ACC112 (cell line): ENCODE results near the gene PSMB5.

ENCODE experiments used
- H2AFZ ChIP-seq: fragments of 200-600 bp; sonication (generic); one replicate; pipeline ENCODE4 v1.6.0; 2017; ENCODE audit warnings: antibody characterized with exemption, low read length; ENCODE audit not compliant: unreplicated experiment
- H3K27ac ChIP-seq: fragments of 200-600 bp; sonication (generic); 2 replicates; pipeline ENCODE4 v1.5.1; 2014; ENCODE audit warnings: low read depth, mild to moderate bottlenecking, antibody characterized with exemption, low read length, moderate library complexity
- H3K27me3 ChIP-seq: fragments of 200-600 bp; sonication (generic); 2 replicates; pipeline ENCODE4 v1.6.1; 2014; ENCODE audit warnings: mild to moderate bottlenecking, antibody characterized with exemption, low read length, moderate library complexity, mixed read lengths; ENCODE audit not compliant: insufficient read depth
- H3K36me3 ChIP-seq: fragments of 200-600 bp; sonication (generic); 2 replicates; pipeline ENCODE4 v1.6.1; 2016; ENCODE audit warnings: mild to moderate bottlenecking, antibody characterized with exemption, low read length, moderate library complexity, mixed read lengths; ENCODE audit not compliant: insufficient read depth
- H3K4me1 ChIP-seq: fragments of 200-600 bp; sonication (generic); one replicate; pipeline ENCODE4 v1.6.1; 2016; ENCODE audit warnings: low read length, mixed read lengths; ENCODE audit not compliant: insufficient read depth, unreplicated experiment, control insufficient read depth
- H3K4me3 ChIP-seq: fragments of 200-600 bp; sonication (generic); 2 replicates; pipeline ENCODE4 v1.5.1; 2014; ENCODE audit warnings: mild to moderate bottlenecking, low read depth, low read length
- H3K79me2 ChIP-seq: fragments of 200-600 bp; sonication (generic); one replicate; pipeline ENCODE4 v1.6.0; 2016; ENCODE audit warnings: low read length; ENCODE audit not compliant: control insufficient read depth, unreplicated experiment, insufficient read depth

PSMB5 gene

GRCh38 chr14:23052182-23052623, 17.5 kb upstream of the PSMB5 start:
- no peak overlapping the region for H3K4me3 ChIP-seq
- H3K4me1 ChIP-seq = peaks cover 12% of the 10 kb centered on the region
- H3K27ac ChIP-seq = no peak overlapping the region
- no peaks in the 10 kb centered on the region for H3K36me3 ChIP-seq
- H2AFZ ChIP-seq = no peak overlapping the region
- no peaks in the 10 kb centered on the region for H3K27me3 ChIP-seq
- no peaks in the 10 kb centered on the region for H3K79me2 ChIP-seq

DNA sequence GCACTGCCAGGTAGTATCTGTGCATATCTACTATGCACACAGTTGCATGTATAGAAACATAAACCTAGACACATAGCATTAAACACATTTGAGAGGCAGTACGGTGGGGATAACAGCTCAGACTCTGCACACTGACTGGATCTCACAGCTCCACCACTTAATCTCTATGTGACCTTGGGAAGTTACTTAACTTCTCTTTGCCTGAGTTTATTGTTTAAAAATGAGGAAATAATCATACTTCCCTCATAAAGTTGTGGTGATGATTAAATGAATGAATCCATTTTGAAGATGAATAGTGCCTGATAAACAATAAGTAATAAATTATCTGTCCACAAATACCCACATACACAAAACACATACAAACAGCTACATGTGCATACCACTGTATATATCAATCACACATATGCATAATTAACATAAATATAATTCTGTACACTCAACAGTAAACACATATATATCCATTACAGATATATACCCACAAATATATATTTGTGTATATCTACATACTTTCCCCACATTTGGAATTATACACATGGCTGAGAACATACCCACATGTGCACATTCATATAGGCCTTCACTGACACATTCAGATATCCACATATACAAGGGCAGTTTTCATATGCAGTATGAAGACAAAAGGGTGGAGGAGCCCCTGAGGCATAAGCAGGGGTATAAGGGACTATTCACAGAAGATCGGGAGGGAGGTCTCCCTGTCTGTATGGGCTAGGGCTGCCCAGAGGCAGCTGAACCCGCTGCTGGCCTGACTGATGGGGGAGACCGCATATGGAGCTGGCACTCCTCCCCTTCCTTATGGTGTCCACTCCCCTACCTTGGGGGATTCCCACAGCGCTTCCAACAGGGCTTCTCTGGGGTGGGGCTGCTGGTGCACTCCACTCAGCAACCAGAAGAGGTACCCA, 16.7 kb upstream of the PSMB5 start:
- Histone ChIP-seq H3K4me1 (peaks cover 9% of the 10 kb centered on the region), H2AFZ (no peak overlapping the region), H3K79me2 (no peaks in the 10 kb centered on the region), H3K36me3 (no peaks in the 10 kb centered on the region), H3K27ac (no peak overlapping the region), H3K27me3 (no peaks in the 10 kb centered on the region), H3K4me3 (no peak overlapping the region)

GRCh38 chr14:23049011-23049410, 14.3 kb upstream of the PSMB5 start:
- Histone ChIP-seq H3K27me3 (no peaks in the 10 kb centered on the region), H3K4me3 (no peak overlapping the region), H3K79me2 (no peaks in the 10 kb centered on the region), H2AFZ (no peak overlapping the region), H3K4me1 (peaks cover 14% of the 10 kb centered on the region), H3K27ac (no peak overlapping the region), H3K36me3 (no peaks in the 10 kb centered on the region)

DNA sequence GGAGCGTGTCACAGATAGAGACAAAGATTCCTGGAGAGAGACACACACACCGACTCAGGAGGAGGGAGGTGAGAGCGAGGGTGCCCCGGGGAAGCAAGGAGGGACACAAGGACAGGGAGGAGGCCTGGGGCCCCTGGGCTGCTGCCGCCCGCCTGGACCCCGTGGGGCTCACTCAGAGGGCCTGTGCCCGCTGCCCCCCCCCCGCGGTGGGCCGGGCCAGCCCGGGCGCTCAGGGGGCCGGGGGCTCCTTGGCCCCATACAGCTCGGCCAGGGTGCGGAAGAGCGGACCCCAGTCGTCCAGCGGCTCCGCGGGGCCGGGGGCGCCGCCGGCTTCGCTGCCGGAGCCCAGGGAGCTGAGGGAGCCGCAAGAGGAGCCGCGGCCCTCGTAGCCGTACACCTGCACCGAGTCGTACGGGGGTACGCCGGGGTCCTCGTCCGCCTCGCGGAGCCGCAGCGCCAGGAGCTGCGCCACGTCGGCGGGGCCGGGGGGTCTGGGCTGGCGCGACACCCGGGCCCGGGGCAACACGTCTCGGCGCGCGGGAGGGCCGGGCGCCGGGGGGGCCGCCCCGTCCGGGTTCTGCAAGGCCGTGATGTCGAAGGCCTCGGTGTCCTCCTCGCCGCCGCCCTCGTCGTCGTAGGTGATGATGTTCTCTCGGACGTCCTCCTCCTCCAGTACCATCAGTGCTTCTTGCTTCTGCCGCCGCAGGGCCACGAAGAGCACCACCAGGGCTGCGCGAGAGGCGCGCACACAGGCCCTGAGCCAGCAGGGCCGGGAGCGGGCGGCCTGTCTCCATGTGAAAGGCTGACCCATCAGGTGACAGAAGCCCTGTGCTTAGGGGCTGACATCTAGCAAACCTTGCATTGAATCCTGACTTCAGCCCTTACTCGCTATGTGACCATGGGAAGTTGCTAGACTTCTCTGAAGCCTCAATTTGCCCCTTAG, 13.3 kb upstream of the PSMB5 start:
- Histone ChIP-seq H3K4me3 (no peak overlapping the region), H3K27ac (no peak overlapping the region), H3K36me3 (no peaks in the 10 kb centered on the region), H3K27me3 (no peaks in the 10 kb centered on the region), H3K4me1 (peaks cover 14% of the 10 kb centered on the region), H2AFZ (no peak overlapping the region), H3K79me2 (no peaks in the 10 kb centered on the region)

DNA sequence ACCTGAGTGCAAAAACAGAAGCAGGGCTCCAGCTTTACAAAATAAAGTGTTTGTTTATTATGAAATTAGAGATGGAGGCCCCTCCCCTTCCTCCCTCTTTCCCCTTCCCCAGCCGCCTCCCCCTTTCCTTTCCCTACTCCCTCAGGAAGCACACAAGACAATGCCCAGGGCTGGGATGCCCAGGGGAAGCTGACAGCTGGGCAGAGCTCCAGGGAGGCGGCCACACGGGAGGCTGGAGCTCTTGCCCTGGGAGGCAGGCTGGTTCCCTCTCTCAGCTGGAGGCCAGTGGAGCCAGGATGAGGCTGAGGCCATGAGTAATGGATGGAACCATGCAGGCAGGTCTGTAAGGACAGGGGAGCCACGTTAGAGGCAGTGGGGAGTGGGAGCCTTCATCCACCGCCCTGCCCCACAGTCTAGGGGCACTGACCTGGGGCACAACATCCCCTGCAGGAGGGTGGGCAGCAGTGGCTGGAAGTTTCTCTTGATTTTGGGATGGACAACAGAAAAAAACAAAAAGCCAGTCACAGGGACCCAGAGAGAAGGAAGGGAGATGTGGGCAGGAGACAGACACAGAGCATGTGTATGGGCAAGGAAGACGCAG, 12.4 kb upstream of the PSMB5 start:
- Histone ChIP-seq H2AFZ (no peak overlapping the region), H3K27ac (no peak overlapping the region), H3K36me3 (no peaks in the 10 kb centered on the region), H3K4me3 (no peak overlapping the region), H3K27me3 (no peaks in the 10 kb centered on the region), H3K79me2 (no peaks in the 10 kb centered on the region), H3K4me1 (peaks cover 14% of the 10 kb centered on the region)

- H3K27ac ChIP-seq = no peak overlapping the region
- no peaks in the 10 kb centered on the region for H3K27me3 ChIP-seq
- no peak overlapping the region for H3K4me3 ChIP-seq
- no peaks in the 10 kb centered on the region for H3K79me2 ChIP-seq
- peaks cover 14% of the 10 kb centered on the region for H3K4me1 ChIP-seq
- H2AFZ ChIP-seq = no peak overlapping the region
- no peaks in the 10 kb centered on the region for H3K36me3 ChIP-seq
Measured at GRCh38 chr14:23045419-23046357, 11.0 kb upstream of the PSMB5 start.

- Histone ChIP-seq H3K4me3 (no peak overlapping the region), H2AFZ (no peak overlapping the region), H3K79me2 (no peaks in the 10 kb centered on the region), H3K27ac (no peak overlapping the region), H3K36me3 (no peaks in the 10 kb centered on the region), H3K4me1 (peaks cover 14% of the 10 kb centered on the region), H3K27me3 (no peaks in the 10 kb centered on the region)
Measured at GRCh38 chr14:23044840-23045239, 10.1 kb upstream of the PSMB5 start.

DNA sequence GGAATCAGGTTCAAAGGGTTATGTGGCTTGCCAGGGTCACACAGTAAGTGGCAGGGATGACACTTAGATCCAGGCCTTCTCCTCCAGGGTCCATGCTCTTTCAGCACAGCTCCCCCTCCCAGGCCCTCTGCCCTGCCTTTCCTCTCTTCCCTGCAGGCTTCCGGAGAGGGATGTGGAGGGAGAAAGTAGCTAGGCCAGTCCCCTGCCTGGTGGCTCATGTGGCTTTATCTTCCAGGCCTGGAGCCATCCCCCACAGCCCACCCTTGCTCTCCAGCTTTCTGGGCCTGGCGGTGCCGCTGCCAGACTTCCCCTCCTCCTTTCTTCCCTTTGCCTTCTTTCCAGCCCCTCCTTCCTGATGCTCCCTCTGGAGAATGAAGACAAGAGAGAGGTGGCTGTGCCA, 9.1 kb upstream of the PSMB5 start:
- Histone ChIP-seq H3K79me2 (no peaks in the 10 kb centered on the region), H3K4me1 (peaks cover 14% of the 10 kb centered on the region), H3K27ac (no peak overlapping the region), H2AFZ (no peak overlapping the region), H3K36me3 (no peaks in the 10 kb centered on the region), H3K4me3 (no peak overlapping the region), H3K27me3 (no peaks in the 10 kb centered on the region)

GRCh38 chr14:23043145-23043544, 8.4 kb upstream of the PSMB5 start:
- no peak overlapping the region for H3K4me3 ChIP-seq
- peaks cover 14% of the 10 kb centered on the region for H3K4me1 ChIP-seq
- no peak overlapping the region for H3K27ac ChIP-seq
- no peak overlapping the region for H2AFZ ChIP-seq
- no peaks in the 10 kb centered on the region for H3K79me2 ChIP-seq
- no peaks in the 10 kb centered on the region for H3K36me3 ChIP-seq
- H3K27me3 ChIP-seq = no peaks in the 10 kb centered on the region
